ENCODE measurements around the gene COMMD4.
"Not testable (repeated sequence)": the region's sequence is repeated elsewhere in the genome, so short reads cannot be mapped to it uniquely, and the experiment has no call there.

Gene COMMD4

DNA sequence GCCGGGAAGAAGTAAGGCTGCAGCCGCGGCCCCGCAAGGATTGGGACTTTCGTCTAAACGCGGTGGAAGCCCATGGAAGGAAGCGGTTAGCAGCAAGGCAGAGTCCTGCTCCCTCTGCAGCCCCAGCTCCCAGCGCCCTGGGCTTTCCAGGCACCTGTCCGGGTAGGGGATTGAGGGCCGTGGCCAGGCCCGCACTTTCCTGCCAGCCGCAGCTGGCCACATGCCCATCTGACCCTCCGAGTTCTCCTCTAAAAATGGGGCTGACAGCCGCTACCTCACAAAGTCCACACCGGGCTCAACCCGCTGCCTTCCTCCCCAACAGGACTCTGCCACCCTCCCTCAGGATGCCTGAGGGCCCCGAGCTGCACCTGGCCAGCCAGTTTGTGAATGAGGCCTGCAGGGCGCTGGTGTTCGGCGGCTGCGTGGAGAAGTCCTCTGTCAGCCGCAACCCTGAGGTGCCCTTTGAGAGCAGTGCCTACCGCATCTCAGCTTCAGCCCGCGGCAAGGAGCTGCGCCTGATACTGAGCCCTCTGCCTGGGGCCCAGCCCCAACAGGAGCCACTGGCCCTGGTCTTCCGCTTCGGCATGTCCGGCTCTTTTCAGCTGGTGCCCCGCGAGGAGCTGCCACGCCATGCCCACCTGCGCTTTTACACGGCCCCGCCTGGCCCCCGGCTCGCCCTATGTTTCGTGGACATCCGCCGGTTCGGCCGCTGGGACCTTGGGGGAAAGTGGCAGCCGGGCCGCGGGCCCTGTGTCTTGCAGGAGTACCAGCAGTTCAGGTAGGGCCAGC lies 12.9 kb downstream of the COMMD4 start:
- DNase-seq (ENCODE audit: low read depth): no peak
- TF ChIP-seq, protein P1, sequence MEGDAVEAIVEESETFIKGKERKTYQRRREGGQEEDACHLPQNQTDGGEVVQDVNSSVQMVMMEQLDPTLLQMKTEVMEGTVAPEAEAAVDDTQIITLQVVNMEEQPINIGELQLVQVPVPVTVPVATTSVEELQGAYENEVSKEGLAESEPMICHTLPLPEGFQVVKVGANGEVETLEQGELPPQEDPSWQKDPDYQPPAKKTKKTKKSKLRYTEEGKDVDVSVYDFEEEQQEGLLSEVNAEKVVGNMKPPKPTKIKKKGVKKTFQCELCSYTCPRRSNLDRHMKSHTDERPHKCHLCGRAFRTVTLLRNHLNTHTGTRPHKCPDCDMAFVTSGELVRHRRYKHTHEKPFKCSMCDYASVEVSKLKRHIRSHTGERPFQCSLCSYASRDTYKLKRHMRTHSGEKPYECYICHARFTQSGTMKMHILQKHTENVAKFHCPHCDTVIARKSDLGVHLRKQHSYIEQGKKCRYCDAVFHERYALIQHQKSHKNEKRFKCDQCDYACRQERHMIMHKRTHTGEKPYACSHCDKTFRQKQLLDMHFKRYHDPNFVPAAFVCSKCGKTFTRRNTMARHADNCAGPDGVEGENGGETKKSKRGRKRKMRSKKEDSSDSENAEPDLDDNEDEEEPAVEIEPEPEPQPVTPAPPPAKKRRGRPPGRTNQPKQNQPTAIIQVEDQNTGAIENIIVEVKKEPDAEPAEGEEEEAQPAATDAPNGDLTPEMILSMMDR (IDR thresholded peaks at IDR 0.05; ENCODE audit: low read length, missing control alignments): no peak
- H3K4me3 ChIP-seq (replicated peaks; ENCODE audit: low read depth, low read length): peak overlapping the region; percentile 79

DNA sequence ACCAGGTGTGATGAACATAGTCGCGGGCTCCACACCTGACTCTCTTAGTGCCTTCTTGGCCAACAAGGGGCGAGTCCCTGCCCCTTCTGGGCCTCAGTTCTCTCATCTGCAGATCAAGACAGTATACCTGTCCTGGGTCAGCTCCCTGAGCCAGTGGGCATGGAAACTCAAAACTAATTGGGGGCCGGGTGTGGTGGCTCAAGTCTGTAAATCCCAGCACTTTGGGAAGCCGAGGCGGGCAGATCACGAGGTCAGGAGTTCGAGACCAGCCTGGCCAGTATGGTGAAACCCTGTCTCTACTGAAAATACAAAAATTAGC lies 13.4 kb downstream of the COMMD4 start:
- not testable (repeated sequence) for H3K4me3 ChIP-seq (replicated peaks; ENCODE audit: low read depth, low read length); DNase-seq (ENCODE audit: low read depth)

DNA sequence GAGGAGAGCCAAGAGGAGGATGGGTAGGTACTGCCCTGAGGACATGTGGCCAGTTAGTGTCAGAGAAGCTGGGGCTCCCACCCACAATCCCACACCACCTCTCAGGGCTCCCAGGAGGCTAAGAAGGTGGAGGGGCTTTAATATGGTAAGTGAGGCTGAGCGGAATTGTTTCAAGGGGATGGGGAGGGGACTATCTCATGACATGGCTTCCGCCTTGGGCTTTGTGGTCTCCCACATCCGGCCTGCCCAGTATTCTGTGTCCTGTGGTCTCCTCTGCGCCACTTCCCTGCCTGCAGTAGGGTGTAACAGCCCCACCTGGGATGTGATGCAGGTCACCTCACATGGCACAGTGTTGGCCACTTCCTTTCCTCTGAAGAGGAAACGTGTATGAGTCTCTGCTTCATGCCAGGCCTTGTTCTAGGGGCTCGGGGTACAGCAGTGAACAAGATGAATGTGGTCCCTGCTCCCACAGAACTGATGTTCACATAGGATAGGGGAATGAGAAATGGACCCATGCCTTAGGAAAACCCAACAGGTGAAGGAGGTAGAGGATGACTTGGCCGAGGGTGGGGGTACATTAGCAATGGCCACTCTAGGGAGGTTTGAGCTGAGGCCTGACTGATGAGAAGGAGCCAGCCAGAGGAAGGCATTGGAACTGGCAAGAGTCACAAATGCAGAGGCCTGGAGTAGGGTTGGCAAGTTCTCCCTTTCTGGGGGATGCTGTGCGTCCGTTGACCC lies 14.2 kb downstream of the COMMD4 start:
- no peak overlapping the region for H3K4me3 ChIP-seq (replicated peaks; ENCODE audit: low read depth, low read length)
- TF ChIP-seq, protein P1 (IDR thresholded peaks at IDR 0.05; ENCODE audit: low read length, missing control alignments): no peak
- DNase-seq (ENCODE audit: low read depth): no peak

DNA sequence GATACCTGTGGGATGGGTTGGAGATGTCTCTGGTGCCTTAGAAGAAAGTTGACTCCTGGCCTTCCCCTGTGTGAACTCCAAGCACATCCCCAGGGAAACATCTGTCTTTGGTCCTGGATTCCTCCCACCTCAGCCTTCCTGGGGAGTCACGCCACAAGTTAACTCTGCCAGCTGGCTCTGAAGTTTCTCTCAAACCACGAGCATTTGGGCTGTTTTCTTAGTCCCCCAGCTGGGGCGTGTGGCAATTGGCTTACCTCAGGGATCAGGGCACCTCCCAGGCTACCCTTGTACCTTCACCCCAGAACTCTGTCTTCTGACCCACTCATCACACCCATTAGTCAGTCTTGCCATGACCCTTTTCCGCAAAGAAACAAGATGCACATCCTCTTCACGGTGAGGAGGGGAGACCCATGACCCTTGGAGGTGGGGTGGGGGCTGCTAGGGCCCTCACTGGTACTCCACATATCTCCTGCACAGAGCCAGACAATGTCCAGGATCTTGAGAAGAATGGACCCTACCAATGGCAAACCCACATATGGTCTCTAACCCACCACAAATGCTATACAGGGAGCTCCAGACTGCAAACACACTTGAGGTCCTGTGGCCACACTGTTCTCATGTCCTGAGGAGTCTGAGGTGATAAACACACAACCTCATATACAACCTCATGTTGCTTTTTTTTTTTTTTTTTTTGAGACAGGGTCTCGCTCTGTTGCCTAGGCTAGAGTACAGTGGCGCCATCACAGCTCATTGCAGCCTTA lies 14.9 kb downstream of the COMMD4 start:
- TF ChIP-seq, protein P1 (IDR thresholded peaks at IDR 0.05; ENCODE audit: low read length, missing control alignments): no peak
- no peak overlapping the region for H3K4me3 ChIP-seq (replicated peaks; ENCODE audit: low read depth, low read length)
- no peak for DNase-seq (ENCODE audit: low read depth)

DNA sequence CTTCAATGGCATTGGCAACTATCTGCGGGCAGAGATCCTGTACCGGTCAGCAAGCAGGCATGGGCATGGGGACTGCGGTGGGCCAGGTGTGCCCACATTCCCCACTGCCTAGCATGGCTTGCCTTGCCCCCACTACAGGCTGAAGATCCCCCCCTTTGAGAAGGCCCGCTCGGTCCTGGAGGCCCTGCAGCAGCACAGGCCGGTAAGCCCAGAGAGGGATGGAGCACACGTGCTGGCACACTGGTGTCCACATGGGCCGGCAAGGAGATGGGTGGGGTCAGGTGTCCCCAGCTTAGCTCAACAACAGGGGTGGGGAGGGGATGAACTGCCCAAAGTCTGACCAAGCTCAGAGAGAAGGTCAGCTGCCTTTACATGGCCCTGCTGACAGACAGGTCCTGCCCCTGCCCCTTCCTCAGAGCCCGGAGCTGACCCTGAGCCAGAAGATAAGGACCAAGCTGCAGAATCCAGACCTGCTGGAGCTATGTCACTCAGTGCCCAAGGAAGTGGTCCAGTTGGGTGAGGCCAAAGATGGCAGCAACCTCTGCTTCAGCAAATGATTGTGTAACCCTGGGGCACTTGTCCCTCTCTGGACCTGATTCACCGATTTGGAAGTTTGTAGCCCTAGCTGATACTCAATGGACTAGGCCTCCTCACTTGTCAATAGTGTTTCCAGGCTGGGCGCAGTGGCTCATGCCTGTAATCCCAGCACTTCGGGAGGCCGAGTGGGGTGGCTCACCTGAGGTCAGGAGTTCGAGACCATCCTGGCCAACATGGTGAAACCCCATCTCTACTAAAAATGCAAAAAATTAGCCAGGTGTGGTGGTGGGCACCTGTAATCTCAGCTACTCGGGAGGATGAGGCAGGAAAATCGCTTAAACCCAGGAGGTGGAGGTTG lies 16.6 kb downstream of the COMMD4 start:
- H3K4me3 ChIP-seq (replicated peaks; ENCODE audit: low read depth, low read length): no peak overlapping the region
- TF ChIP-seq, protein P1 (IDR thresholded peaks at IDR 0.05; ENCODE audit: low read length, missing control alignments): no peak
- DNase-seq (ENCODE audit: low read depth): no peak

GRCh38 chr15:75353604-75354003 lies 17.7 kb downstream of the COMMD4 start:
- H3K4me3 ChIP-seq (replicated peaks; ENCODE audit: low read depth, low read length): no peak overlapping the region
- TF ChIP-seq, protein P1 (IDR thresholded peaks at IDR 0.05; ENCODE audit: low read length, missing control alignments): no peak
- no peak for DNase-seq (ENCODE audit: low read depth)
